ENCODE data around the gene RNF208. TPM values are rescaled to one million over a fixed set of nuclear protein-coding genes. Genes with fewer than 3 reads are reported as not detected.

RNF208 gene
- polyA plus RNA-seq, 3 donors = 1.5 TPM; not detected in 2

DNA sequence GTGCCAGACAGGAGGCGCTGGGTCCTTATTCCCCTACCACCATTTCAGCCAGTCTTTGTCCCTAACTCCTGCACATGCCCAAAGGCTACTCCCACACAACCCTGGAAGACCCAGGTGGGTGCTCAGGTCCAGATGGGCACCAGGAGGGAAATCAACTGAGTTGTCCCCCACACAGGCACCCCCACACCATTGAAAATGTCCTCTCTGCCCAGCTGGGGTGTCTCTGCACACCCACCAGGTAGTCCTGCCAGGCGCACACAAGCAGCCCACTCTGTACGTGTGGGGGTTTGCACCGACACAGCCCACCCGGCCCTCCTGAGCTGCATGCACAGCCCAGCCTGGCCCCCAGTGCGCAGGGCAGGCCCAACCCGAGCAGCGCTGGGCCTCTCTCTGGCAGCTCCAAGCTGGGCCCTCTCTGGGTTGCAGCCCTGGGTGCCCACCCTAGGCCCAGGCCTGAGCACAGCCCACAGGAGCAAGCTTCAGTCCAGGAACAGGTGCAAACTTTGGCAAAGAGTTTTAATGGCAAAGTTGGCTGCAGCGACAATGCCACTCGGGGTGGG is 2.2 kb downstream of the RNF208 start:
- Histone ChIP-seq H3K4me3 (replicated peaks in 1 of 3; ENCODE audit: low read depth in 2 of 3, low read length in 3 of 3) (no peak overlapping the region), H3K4me1 (ENCODE audit: control insufficient read depth in 1 of 2, insufficient read depth in 2 of 2, low read length in 2 of 2) (peaks cover 27 to 48% of the 10 kb centered on the region in 2 donors), H3K36me3 (replicated peaks in 1 of 2; ENCODE audit: control insufficient read depth in 1 of 2, insufficient read depth in 2 of 2, low read length in 2 of 2) (peaks cover 16 to 19% of the 10 kb centered on the region in 2 donors), H3K9ac (ENCODE audit: insufficient read depth, low read length, poor library complexity, severe bottlenecking) (no peak overlapping the region), H3K9me3 (replicated peaks in 1 of 2; ENCODE audit: control insufficient read depth in 1 of 2, insufficient read depth in 1 of 2, low read length in 2 of 2) (no peaks in the 10 kb centered on the region), H3K27ac (ENCODE audit: low read depth in 1 of 2, low read length in 2 of 2) (no peak overlapping the region), H3K79me2 (ENCODE audit: insufficient read depth, low read length) (no peaks in the 10 kb centered on the region), H2AFZ (ENCODE audit: insufficient read depth, low read depth, low read length, poor library complexity, severe bottlenecking) (no peak overlapping the region), H4K20me1 (ENCODE audit: insufficient read depth, low read length) (no peaks in the 10 kb centered on the region), H3K27me3 (ENCODE audit: control insufficient read depth in 2 of 2, insufficient read depth in 2 of 2, low read length in 2 of 2) (peaks cover 0 to 14% of the 10 kb centered on the region in 2 donors), H3K4me2 (replicated peaks; ENCODE audit: extremely low read depth, low read length, poor library complexity, severe bottlenecking) (no peak overlapping the region)
- DNase-seq = no peak
- Mint-ChIP-seq H3K36me3 (peaks cover 10 to 16% of the 10 kb centered on the region in 2 donors), H3K27ac (peak overlapping the region in 1 of 7 donors; percentile 42), H3K27me3 (ENCODE audit: low read depth in 3 of 3) (peaks cover 3 to 22% (median 14%) of the 10 kb centered on the region in 3 donors), H3K4me1 (peaks cover 19% of the 10 kb centered on the region), H3K4me3 (no peak overlapping the region), H3K9me3 (no peaks in the 10 kb centered on the region)
- TF ChIP-seq, protein P1, sequence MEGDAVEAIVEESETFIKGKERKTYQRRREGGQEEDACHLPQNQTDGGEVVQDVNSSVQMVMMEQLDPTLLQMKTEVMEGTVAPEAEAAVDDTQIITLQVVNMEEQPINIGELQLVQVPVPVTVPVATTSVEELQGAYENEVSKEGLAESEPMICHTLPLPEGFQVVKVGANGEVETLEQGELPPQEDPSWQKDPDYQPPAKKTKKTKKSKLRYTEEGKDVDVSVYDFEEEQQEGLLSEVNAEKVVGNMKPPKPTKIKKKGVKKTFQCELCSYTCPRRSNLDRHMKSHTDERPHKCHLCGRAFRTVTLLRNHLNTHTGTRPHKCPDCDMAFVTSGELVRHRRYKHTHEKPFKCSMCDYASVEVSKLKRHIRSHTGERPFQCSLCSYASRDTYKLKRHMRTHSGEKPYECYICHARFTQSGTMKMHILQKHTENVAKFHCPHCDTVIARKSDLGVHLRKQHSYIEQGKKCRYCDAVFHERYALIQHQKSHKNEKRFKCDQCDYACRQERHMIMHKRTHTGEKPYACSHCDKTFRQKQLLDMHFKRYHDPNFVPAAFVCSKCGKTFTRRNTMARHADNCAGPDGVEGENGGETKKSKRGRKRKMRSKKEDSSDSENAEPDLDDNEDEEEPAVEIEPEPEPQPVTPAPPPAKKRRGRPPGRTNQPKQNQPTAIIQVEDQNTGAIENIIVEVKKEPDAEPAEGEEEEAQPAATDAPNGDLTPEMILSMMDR (IDR thresholded peaks at IDR 0.05) = no peak
- WGBS (ENCODE audit: insufficient coverage) = 95% methylated on average over 9 of the region's 10 CpGs
- intact Hi-C loops (cut with micrococcal nuclease) = loop anchor here in 1 of 2 donors (5.0 kb wide), 1 partner anchor 93 kb away; no protein-coding TSS in a partner anchor

DNA sequence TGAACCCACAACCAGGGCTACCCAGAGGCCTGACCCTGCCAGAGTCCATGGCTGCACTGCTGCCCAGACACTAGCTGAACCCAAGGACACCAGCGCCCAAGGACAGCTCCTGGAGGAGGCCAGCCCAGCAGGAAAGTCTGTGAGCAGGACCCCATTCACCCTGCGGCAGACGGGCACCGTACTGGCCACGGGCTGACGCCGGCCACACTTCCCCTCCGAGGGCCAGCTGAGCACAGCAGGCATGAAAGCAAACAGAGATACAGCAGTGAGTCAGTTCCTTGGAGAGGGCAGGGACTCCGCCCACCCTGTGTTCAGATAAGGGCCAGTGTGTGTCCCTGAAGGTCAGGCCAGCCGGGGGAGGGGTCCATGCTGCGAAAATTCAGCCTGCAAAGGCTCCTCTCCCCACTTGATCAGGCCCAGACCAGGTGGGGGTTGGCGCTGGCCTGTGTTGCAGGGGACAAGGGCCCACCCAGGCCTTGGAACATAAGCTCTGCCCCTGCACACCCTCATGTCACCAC is 3.2 kb downstream of the RNF208 start:
- no peak overlapping the region for H3K4me3 ChIP-seq (replicated peaks in 1 of 3; ENCODE audit: low read depth in 2 of 3, low read length in 3 of 3)
- peaks cover 3 to 22% (median 14%) of the 10 kb centered on the region in 3 donors for H3K27me3 Mint-ChIP-seq (ENCODE audit: low read depth in 3 of 3)
- no peak overlapping the region for H3K27ac Mint-ChIP-seq
- WGBS (ENCODE audit: insufficient coverage) = 61% methylated on average over 11 of the region's 12 CpGs
- intact Hi-C loops (cut with micrococcal nuclease) = no loop called here
- TF ChIP-seq, protein P1 (IDR thresholded peaks at IDR 0.05) = no peak
- H3K36me3 ChIP-seq (replicated peaks in 1 of 2; ENCODE audit: control insufficient read depth in 1 of 2, insufficient read depth in 2 of 2, low read length in 2 of 2) = peaks cover 24 to 29% of the 10 kb centered on the region in 2 donors
- H3K9me3 ChIP-seq (replicated peaks in 1 of 2; ENCODE audit: control insufficient read depth in 1 of 2, insufficient read depth in 1 of 2, low read length in 2 of 2) = no peaks in the 10 kb centered on the region
- no peaks in the 10 kb centered on the region for H3K79me2 ChIP-seq (ENCODE audit: insufficient read depth, low read length)
- peaks cover 10% of the 10 kb centered on the region for H3K4me1 Mint-ChIP-seq
- no peak overlapping the region for H3K4me3 Mint-ChIP-seq
- no peak overlapping the region for H3K4me2 ChIP-seq (replicated peaks; ENCODE audit: extremely low read depth, low read length, poor library complexity, severe bottlenecking)
- H3K36me3 Mint-ChIP-seq = peaks cover 13 to 24% of the 10 kb centered on the region in 2 donors
- no peak overlapping the region for H3K9ac ChIP-seq (ENCODE audit: insufficient read depth, low read length, poor library complexity, severe bottlenecking)
- H2AFZ ChIP-seq (ENCODE audit: insufficient read depth, low read depth, low read length, poor library complexity, severe bottlenecking) = no peak overlapping the region
- peaks cover 18 to 38% of the 10 kb centered on the region in 2 donors for H3K4me1 ChIP-seq (ENCODE audit: control insufficient read depth in 1 of 2, insufficient read depth in 2 of 2, low read length in 2 of 2)
- H3K9me3 Mint-ChIP-seq = no peaks in the 10 kb centered on the region
- H3K27ac ChIP-seq (ENCODE audit: low read depth in 1 of 2, low read length in 2 of 2) = peak overlapping the region in 1 of 2 donors; percentile 20
- H3K27me3 ChIP-seq (ENCODE audit: control insufficient read depth in 2 of 2, insufficient read depth in 2 of 2, low read length in 2 of 2) = peaks cover 0 to 14% of the 10 kb centered on the region in 2 donors
- no peaks in the 10 kb centered on the region for H4K20me1 ChIP-seq (ENCODE audit: insufficient read depth, low read length)
- no peak for DNase-seq
